Endometrial microvascular endothelial cells (primary cell): Measurements from ENCODE around the gene PLCG2. TPM values are rescaled to one million over a fixed set of nuclear protein-coding genes. Genes with fewer than 3 reads are reported as not detected.
"Not testable (repeated sequence)": the region's sequence is repeated elsewhere in the genome, so short reads cannot be mapped to it uniquely, and the experiment has no call there.

Experiments used
- in situ Hi-C: cut with HindIII; loops from 2 replicates; pipeline ENCODE4 v1.10.0; 2017; ENCODE audit warnings: low sequenced_read_pairs, low pct_unique_long_range_greater_than_20kb; ENCODE audit errors: inconsistent ontology term
- total RNA-seq: library from RNA; depleted of rRNA; stranded (reverse); fragments of >200 nt; gene quantifications from one replicate; pipeline ENCODE4 v1.2.3, GENCODE V29; 2015; ENCODE audit errors: inconsistent ontology term

The PLCG2 gene
- total RNA-seq, 1 donor from 2014 or later: 32.1 TPM

DNA sequence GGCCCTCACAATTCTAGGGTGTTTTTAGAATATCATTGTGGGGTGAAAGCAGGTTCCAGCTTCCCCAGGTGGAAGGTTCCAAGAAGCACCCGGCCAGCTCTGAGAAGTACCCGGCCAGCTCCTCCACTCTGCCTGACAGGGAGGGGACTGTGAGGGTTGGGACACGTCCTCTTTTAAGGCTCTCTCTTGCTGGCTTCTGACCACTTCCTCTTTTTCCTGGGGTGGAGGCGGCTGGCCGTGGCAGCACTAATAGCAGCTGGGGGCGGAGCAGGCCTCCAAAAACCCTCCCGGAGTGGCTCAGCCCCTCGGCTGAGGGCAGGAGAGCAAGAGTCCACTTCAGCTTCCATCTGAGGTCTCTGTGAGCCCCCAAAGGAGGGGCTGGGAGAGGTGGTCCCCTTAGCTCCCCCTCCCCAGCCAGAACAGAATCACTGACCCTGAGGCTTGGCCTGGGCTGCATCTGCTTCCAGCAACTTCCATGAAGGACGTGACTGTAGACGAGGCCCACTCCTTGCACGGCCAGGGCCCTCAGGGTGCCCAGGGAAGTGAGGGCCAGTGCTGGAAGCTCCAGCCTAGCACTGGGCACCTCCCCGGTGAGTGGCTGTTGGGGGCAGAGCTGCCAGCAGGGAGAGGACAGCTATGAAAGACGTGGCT is 26.7 kb upstream of the PLCG2 start:
- in situ Hi-C loops: no loop called here

DNA sequence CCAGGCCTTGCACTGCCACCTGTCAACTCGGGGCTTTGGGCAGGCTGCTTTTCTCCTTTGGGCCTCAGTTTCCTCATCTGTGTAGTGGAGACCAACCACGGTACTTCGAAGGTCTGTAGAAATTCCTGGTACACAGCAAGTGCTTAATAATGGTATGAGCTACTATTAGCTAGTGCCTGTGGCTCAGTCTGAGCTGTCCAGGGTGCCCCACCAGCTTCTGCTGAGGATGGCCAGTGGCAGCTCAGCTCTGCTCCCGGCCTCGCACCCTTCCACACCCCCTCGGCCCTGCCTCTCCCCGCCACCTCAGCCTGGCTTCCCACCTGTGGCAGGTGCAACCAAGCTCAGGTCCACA is 26.2 kb upstream of the PLCG2 start:
- in situ Hi-C loops: no loop called here

DNA sequence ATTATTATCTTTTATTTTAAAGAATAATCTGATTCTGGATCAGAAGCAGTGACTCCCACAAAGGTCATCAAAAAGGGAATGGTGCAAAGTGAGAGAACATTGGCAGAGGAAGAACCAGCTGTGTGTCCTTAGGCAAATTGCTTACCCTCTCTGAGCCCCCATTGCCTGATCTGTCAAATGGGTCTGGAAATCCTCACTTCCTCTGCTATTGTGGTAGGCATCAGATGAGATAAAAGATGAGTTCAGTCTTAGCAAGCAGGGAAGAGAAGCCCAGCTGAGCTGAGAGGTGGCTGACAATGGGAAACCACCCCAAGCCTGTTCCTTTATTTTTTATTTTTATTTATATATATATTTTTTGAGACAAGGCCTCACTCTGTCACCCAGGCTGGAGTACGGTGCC is 24.2 kb upstream of the PLCG2 start:
- in situ Hi-C loops: no loop called here

DNA sequence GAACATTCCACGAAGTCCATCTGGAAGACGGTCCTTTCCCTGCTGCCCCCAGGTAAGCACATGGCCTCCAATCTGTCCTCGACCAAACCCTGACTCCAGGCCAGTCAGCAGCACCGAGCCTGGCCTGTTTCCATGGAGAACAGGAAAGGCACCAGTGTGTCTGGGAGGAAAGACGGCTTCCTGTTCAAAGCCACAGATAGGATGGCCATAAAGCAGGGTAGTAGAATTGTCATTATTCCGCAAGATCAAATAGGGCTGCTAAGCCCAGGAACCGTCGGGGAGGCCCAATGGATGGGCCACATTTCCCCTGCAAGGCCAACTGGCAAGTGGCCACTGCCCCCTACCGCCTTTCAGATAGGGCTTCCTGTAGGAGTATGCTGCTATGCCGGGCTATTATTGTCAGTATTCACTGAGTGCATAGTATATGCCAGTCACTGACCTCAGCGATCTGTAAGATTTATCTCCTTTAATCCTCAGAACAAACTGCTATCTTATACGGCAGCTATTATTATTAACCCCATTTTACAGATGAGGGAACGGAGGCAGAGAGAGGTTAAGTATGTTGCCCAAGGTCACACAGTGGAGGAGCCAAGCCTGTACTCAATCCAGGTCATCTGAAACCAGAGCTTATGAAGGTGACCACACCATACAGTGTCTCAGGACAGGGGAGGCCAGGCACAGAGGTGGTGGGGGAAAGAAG is 23.0 kb upstream of the PLCG2 start:
- in situ Hi-C loops: no loop called here

DNA sequence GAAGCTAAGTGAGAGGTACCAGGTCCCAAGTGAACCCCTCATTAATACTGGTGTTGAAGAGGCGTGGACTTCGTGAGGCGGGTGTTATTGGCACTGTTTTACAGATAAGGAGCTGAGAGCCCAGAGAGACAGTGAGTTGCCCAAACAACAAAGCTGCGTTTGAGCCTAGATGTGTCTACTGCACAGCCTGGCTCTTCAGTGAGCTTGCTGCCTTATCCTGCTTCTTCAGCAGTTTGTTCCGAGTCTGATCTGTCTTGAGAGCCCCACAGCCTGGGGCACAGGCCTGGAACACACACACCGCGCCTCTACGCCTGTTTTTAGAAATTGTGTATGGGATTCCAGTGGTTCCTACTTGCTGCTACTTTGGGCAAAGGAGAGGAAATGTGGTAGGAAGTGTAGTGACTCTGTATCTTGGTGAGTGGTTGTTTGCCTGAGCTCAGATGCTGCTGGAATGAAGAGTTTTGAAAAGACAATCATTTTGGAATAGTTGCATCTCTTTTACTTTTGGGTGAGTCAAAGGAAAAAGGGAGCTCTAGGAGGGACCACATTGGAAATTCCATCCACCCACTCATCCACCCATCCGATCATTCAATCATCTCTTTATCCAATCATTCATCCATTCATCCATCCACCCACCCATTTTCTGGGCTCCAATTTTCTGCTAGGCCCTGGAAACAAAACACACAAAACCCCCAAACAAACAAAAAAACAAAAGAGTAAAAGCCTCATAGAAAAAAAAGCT is 22.3 kb upstream of the PLCG2 start:
- in situ Hi-C loops: no loop called here

DNA sequence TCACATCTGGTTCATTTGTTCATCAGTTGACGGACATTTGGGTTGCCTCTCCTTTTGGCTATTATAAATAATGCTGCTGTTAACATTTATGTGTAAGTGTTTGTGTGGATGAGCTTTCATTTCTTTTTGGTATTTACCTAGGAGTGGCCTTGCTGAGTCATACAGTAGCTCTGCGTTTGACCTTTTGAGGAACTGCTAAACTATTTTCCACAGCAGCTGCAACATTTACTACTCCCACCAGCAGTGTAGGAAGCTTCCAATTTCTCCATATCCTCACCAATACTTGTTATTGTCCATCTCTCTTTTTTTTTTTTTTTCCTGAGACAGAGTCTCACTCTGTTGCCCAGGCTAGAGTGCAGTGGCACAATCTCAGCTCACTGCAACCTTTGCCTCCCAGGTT is 20.7 kb upstream of the PLCG2 start:
- in situ Hi-C loops: no loop called here

DNA sequence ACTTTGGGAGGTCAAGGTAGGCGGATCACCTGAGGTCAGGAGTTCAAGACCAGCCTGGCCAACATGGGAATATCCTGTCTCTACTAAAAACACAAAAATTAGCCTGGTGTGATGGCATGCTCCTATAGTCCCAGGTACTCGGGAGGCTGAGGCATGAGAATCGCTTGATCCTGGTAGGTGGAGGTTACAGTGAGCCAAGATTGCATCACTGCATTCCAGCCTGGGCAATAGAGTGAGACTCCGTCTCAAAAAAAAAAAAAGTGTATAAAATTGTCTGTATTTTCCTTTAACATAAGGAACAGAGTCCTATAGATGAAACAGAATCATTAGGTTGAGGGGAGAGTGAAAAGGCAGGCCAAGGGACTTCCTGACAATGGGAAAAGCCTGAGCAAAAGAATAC is 16.8 kb upstream of the PLCG2 start:
- in situ Hi-C loops: not testable (repeated sequence)

DNA sequence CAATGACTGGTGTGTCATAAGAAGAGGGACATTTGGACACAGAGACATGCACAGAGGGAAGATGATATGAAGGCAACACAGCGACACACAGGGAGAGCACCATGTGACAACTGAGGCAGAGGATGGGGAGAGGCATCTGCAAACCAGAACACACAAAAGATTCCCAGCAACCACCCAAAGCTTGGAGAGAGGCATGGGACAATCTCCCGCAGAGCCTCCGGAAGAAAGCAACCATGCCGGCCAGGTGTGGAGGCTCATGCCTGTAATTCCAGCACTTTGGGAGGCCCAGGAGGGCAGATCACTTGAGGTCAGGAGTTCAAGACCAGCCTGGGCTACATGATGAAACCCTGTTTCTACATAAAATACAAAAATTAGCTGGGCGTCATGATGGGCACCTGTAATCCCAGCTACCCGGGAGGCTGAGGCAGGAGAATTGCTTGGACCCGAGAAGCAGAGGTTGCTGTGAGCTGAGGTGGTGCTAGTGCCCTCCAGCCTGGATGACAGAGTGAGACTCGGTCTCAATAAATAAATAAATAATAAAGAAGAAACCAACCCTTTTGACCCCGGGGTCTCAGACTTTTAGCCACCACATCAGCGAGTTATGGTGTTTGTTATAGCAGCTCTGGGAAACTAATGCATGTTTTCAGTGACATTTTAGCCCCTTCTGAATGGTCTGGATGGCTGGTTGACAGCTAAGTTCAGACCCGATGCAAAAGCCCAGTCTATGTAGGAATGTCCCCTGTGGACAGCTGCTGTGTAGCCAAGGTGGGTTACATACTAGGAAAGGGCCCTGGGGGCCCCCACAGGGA is 13.8 kb upstream of the PLCG2 start:
- in situ Hi-C loops: no loop called here

DNA sequence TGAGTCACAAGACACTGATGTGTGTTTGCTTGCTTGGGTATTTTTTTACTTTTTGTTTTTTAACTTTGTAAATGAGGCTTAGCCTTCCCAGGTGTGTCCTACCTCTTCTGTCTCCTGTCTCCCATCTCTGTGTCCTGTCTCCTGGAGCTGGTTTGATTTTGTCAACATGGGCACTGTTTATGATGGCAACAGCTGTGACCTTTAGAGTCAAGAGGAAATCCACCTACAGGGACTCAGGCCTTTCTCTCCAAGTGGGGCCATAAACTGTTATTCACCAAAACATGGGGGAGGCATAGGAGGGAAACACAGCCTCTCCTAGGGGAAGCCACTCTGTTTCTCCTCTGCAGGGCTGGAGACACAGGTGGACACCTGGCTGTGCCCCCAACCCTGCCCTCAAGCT is 13.1 kb upstream of the PLCG2 start:
- in situ Hi-C loops: no loop called here

DNA sequence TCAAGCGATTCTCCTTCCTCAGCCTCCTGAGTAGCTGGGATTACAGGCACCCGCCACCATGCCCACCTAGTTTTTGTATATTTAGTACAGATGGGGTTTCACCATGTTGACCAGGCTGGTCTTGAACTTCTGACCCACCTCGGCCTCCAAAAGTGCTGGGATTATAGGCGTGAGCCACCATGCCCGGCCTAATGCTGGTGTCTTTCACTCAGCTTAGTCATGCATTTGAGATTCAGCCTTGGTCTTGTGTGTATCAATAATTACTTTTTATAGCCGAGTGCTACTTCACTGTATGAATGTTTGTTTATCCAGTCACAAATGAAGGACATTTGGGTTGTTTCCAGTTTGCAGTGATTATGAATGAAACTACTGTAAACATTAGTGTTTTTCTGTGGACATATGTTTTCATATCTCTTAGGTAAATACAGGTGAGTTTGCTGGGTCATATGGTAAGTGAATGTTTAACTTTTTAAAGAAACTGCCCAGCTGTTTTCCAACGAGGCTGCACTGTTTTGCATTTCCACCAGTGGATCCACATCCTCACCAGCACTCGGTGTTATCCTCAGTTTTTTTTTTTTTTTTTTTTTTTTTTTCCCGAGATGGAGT is 11.0 kb upstream of the PLCG2 start:
- in situ Hi-C loops: no loop called here

DNA sequence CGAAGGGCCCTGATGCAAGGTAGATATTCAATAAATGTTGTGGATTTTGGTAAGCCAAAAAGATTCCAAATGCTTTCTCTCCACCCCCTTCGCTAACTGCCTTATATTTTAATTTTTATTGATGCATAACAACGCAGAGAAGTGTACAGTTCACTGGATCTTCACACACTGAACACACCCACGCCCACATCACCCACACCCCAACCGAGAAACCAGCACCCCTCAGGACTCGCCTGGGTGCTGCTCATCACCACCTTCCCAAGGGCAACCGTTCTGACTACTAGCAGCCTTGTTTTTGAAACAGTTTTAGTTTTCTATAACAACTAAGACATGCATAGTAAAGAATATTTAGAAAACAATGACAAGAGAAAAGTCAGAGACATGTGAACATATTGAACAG is 9.1 kb upstream of the PLCG2 start:
- in situ Hi-C loops: no loop called here

DNA sequence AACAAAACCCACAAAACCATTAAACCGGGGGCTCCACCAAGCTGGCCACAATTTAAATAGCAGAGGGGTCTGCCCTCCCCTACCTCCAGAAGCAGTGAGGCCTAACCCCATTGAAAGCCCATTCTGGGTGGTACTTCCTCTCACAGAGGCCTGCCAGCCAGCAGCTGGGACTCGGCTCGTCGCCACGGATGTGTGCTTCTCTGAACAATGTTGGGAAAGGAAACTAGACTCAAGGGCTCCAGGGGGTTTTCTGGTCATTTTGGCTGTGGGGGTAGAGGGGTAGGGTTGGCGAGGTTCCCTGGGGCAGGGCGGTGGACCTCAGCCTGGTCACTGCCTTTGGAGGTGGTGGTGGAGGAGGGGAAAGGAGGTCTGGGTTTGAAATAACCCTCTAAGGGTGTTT is 4.7 kb upstream of the PLCG2 start:
- in situ Hi-C loops: no loop called here

DNA sequence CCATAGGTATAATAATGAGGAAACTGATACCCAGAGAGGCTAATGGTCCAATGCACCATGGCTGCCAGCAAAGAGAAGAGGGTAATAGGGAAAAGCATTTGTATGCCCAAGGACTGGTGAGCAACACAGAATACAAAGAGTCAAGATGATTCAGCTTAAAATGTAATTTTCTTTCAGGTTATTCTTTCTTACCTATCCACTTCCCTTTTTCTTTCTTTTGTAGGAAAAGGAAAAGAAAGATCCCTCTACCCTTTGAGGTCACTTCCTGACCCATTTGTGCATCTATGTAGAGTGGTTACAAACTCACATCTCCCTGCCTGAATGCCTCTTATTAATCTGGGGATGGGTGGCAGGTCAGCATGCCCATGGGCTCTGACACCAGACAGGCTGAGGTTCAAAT is 3.5 kb upstream of the PLCG2 start:
- in situ Hi-C loops: no loop called here

DNA sequence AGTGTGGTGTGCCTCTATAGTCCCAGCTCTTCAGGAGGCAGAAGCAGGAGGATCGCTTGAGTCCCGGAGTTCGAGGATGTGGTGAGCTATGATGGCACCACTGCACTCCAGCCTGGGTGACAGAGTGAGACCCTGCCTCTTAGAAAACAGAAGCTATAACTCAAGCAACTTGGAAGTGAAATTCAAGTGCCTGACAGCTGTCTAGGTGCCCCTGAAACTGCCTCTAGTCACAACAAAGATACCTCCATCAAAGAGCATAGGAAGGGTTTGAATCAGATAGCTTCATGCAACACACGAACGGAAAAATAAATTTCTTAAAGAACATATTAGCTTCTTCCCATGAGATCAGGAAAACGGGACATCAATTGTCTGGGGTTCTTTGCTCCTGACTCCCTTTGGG is 860 bp upstream of the PLCG2 start:
- in situ Hi-C loops: no loop called here

DNA sequence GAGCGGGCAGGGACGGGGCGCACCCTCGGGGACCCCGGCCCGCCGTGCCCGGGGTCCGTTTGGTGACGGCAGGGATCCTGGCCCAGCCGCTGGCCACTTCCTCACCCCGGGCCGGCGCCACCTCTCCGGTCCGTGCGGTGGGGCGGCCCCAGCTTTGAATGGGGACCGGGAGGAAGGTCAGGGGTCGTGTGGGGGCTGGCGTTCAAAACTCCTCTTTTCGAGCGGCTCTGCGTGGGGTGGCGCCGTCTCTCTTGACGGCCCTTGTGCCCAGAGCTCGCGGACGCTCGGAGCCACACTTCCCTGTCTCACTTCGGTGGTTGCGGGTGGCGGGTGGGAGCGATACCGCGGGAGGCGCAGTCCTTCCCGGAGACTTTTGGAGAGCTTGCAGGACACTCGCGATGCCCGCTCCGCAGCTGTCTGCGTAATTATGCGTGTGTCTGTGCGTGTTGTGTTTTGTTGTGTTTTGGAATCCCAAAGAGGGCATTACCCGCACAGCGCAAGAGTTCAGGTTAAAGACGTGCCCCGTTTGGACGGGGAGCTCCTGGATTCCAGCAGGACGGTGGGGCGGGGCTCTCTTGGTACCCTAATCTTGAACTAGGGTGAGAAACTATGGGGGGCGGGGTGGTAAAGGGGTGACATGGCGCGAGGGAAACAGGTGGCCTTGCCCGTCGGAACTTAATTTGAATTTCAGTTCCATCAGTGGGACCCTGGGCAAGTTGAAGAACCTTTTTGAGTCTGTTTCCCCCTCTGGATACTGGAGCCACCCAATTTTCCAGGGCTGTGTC is 637 bp downstream of the PLCG2 start:
- in situ Hi-C loops: no loop called here

DNA sequence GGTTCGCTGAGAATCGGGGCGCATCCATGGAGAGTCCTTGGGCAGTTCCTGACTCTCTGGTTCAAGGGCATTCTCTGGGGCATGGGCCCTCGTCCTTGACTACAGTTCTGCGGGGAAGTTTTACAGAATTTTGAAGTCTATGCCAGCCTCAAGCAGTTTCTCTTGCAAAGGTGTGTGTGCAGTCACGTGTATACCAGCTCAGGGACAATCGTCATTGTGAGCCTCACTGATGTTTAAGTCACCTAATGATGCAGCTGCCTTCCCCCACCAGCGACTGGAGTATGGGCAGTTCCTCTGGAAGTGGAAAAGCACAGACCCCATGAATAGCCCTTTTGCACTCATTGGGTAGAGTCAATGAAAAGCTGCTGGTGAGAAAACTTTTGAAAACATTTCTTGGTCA is 1.3 kb downstream of the PLCG2 start:
- in situ Hi-C loops: no loop called here

DNA sequence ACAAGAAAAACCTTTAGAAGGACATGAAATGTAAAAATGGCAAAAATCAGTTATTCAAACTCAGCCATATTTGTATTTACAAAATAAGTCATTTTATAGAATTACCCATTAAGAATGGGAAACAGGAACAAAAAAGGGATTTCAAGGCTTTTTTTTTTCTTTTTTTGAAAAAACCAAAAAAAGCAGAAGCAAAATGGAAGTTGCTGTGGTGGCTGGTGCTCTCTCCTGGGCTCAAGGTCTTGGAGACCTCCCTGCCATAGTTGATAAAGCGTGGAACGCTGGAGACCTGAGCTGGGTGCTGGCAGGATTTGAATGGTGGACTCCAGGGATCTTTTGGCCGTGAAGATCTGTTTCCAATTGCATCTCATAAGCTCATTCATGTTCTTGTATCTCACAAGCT is 3.1 kb downstream of the PLCG2 start:
- in situ Hi-C loops: no loop called here

DNA sequence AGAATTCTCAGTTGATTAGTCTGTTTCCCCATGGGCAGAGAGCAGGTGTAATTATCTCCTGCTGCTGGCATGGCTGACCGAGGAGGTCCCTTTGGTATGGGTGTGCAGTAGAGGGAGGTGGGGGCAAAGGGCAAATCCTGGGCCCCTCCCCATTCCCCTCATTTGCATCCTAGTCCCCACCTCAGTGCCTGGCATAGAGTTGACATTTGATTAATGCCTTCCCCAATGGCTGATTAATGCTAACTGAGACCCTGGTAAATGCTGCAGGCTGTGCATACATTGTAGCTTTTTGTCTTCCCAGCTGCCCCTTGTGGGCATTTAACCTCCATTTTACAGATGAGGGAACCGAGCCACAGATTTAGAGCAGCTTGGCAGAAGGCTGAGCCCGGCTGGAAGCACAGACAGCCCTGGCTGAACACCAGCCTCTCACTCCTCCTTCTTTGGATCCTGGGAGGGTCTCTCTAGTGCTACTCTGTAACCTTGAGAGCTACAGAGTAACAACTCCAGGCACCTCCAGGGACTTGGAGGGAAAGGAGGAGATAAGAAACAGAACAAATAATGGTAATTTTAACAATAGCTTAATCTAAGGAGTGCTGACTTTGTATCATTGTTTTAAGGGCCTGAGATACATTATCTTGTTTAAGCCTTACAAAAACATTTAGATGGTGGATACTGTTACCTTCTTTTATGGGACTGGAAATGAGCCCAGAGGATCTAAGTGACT is 5.1 kb downstream of the PLCG2 start:
- in situ Hi-C loops: no loop called here
